ENCODE results near the gene PRDM16. TPM values are rescaled to one million over a fixed set of nuclear protein-coding genes. Genes with fewer than 3 reads are reported as not detected.

The PRDM16 gene
- total RNA-seq, 1 experiment from 2014 or later: 1.6 TPM

GRCh38 chr1:3466366-3467075 lies 397.5 kb downstream of the PRDM16 start (continued):
- TF ChIP-seq ARID4B (CRISPR knock-in tag; IDR thresholded peaks at IDR 0.05; ENCODE audit: borderline replicate concordance) (no peak), PRRX2 (CRISPR knock-in tag; IDR thresholded peaks at IDR 0.05) (no peak), TP53 (CRISPR knock-in tag; IDR thresholded peaks at IDR 0.05) (no peak), ZNF512 (CRISPR knock-in tag; IDR thresholded peaks at IDR 0.05; ENCODE audit: borderline replicate concordance) (no peak), HMGA2 (CRISPR knock-in tag; IDR thresholded peaks at IDR 0.05) (no peak), EMX1 (CRISPR knock-in tag; IDR thresholded peaks at IDR 0.05) (no peak), NFE2L1 (CRISPR knock-in tag; IDR thresholded peaks at IDR 0.05) (no peak)

GRCh38 chr1:3467096-3468036 lies 398.4 kb downstream of the PRDM16 start:
- Mint-ChIP-seq H3K27ac (no peak overlapping the region), H3K9me3 (no peaks in the 10 kb centered on the region), H3K27me3 (ENCODE audit: low read depth) (no peaks in the 10 kb centered on the region), H3K36me3 (no peaks in the 10 kb centered on the region), H3K4me3 (no peak overlapping the region), H3K4me1 (peaks cover 17% of the 10 kb centered on the region)
- CTCF ChIA-PET: interaction anchor here (0.6 to 6.7 kb wide), 4 partner anchors 14 to 98 kb away, joined by 3 to 41 read pairs (median 8); no protein-coding TSS in a partner anchor
- ATAC-seq (no peak), DNase-seq (ENCODE audit: low spot score) (peak; percentile 7)
- POLR2A ChIA-PET: no interaction called here
- TF ChIP-seq KAT7 (CRISPR knock-in tag; IDR thresholded peaks at IDR 0.05; ENCODE audit: borderline replicate concordance) (no peak), ZNF512 (CRISPR knock-in tag; IDR thresholded peaks at IDR 0.05; ENCODE audit: borderline replicate concordance) (no peak), E2F5 (CRISPR knock-in tag; IDR thresholded peaks at IDR 0.05) (no peak), RELA (CRISPR knock-in tag; IDR thresholded peaks at IDR 0.05; ENCODE audit: borderline replicate concordance) (no peak), MXD4 (CRISPR knock-in tag; IDR thresholded peaks at IDR 0.05; ENCODE audit: borderline replicate concordance) (no peak), ZNF425 (CRISPR knock-in tag; conservative IDR thresholded peaks at IDR 0.05) (no peak), ZNF263 (CRISPR knock-in tag; IDR thresholded peaks at IDR 0.05; ENCODE audit: low read depth) (no peak), ZNF532 (CRISPR knock-in tag; IDR thresholded peaks at IDR 0.05; ENCODE audit: borderline replicate concordance) (no peak), SMAD4 (CRISPR knock-in tag; IDR thresholded peaks at IDR 0.05) (no peak), USF2 (CRISPR knock-in tag; IDR thresholded peaks at IDR 0.05) (no peak), NFE2L1 (CRISPR knock-in tag; IDR thresholded peaks at IDR 0.05) (no peak)
